PC-9 (cell line): ENCODE results near the gene SIRT2. TPM values are rescaled to one million over a fixed set of nuclear protein-coding genes. Genes with fewer than 3 reads are reported as not detected.

ENCODE experiments used
- BruUV-seq: library from RNA; stranded (reverse); fragments of 400-500 nt; replicated peaks from 2 replicates; lab custom pipeline; 2021; lab: Mats Ljungman, UMichigan
- CTCF ChIA-PET: fragments of 300-600 bp; sonication (Branson Sonifier 250); formaldehyde crosslinking; loops from one replicate; lab custom pipeline; 2022; ENCODE audit warnings: antibody characterized with exemption; lab: Charles Lee
- POLR2A ChIA-PET: fragments of 300-600 bp; sonication (Branson Sonifier 250); formaldehyde crosslinking; loops from one replicate; lab custom pipeline; 2022; ENCODE audit warnings: antibody characterized with exemption; ENCODE audit not compliant: unreplicated experiment; lab: Charles Lee
- DNase-seq, 2 experiments: peaks; one replicate each; pipeline versions ENCODE4 v3.0.0 to v3.0.0-alpha.2; 2015 to 2022; ENCODE audit warnings: mixed read lengths in 1 of 2
- H2AFZ ChIP-seq: fragments of 200-600 bp; sonication (generic); 2 replicates; pipeline ENCODE4 v1.8.1; 2017; ENCODE audit warnings: antibody characterized with exemption
- H3F3A ChIP-seq: fragments of 200-600 bp; sonication (generic); 2 replicates; pipeline ENCODE4 v1.8.1; 2017; ENCODE audit warnings: antibody characterized with exemption, mild to moderate bottlenecking, low read depth; ENCODE audit not compliant: insufficient read depth
- H3K27ac ChIP-seq: fragments of 200-600 bp; sonication (generic); 2 replicates; pipeline ENCODE4 v1.6.1; 2016; ENCODE audit warnings: mixed run types
- H3K27me3 ChIP-seq: fragments of 200-600 bp; sonication (generic); 2 replicates; pipeline ENCODE4 v1.6.1; 2016; ENCODE audit warnings: low read depth, mixed run types; ENCODE audit not compliant: insufficient read depth
- H3K36me3 ChIP-seq: fragments of 200-600 bp; sonication (generic); 2 replicates; pipeline ENCODE4 v1.6.1; 2016; ENCODE audit warnings: low read depth, mixed run types
- H3K4me1 ChIP-seq: fragments of 200-600 bp; sonication (generic); replicated peaks from 2 replicates; pipeline ENCODE4 v1.6.1; 2016; ENCODE audit warnings: mixed run types; ENCODE audit not compliant: insufficient read depth
- H3K4me2 ChIP-seq: fragments of 200-600 bp; sonication (generic); 2 replicates; pipeline ENCODE4 v1.6.1; 2017; ENCODE audit warnings: mixed run types
- H3K4me3 ChIP-seq: fragments of 200-600 bp; sonication (generic); 2 replicates; pipeline ENCODE4 v1.6.1; 2016; ENCODE audit warnings: mixed run types
- H3K79me2 ChIP-seq: fragments of 200-600 bp; sonication (generic); 2 replicates; pipeline ENCODE4 v1.6.1; 2017; ENCODE audit warnings: low read depth, mixed run types
- H3K9me2 ChIP-seq: fragments of 200-600 bp; sonication (generic); 2 replicates; pipeline ENCODE4 v1.8.1; 2017; ENCODE audit warnings: mild to moderate bottlenecking; ENCODE audit not compliant: insufficient read depth
- H3K9me3 ChIP-seq: fragments of 200-600 bp; sonication (generic); 2 replicates; pipeline ENCODE4 v1.8.1; 2016; ENCODE audit warnings: low read depth; ENCODE audit not compliant: insufficient read depth
- H4K20me1 ChIP-seq: fragments of 200-600 bp; sonication (generic); 2 replicates; pipeline ENCODE4 v1.8.1; 2017; ENCODE audit not compliant: insufficient read depth
- CTCF ChIP-seq: fragments of 200-600 bp; sonication (generic); conservative IDR thresholded peaks from 2 replicates; pipeline ENCODE4 v1.6.1; 2017; ENCODE audit warnings: mixed run types, antibody characterized with exemption, mild to moderate bottlenecking, moderate library complexity
- EZH2 ChIP-seq: fragments of 200-600 bp; sonication (generic); IDR thresholded peaks from 2 replicates; pipeline ENCODE4 v1.8.0; 2017; ENCODE audit warnings: antibody characterized with exemption, low read depth
- intact Hi-C: fragments of 100-400 bp; cut with micrococcal nuclease; formaldehyde crosslinking; loops from one replicate; pipeline ENCODE4 v1.10.0; 2022; ENCODE audit not compliant: unreplicated experiment
- total RNA-seq: library from RNA; stranded (reverse); gene quantifications from 2 replicates; pipeline ENCODE4 v1.2.3, GENCODE V29; 2021

The SIRT2 gene
- total RNA-seq, 1 experiment from 2014 or later, result 32.9 TPM

- peak; percentile 83 to 95 for DNase-seq
- peaks cover 60% of the 10 kb centered on the region for H3K79me2 ChIP-seq
- peaks cover 35% of the 10 kb centered on the region for H3K4me1 ChIP-seq
- no peaks in the 10 kb centered on the region for H3K27me3 ChIP-seq
- POLR2A ChIA-PET, result interaction anchor here (0.5 to 0.7 kb wide), 7 partner anchors 50 to 434 kb away, joined by 3 to 25 read pairs (median 4); partner anchors contain the start of gene ACTN4
- H4K20me1 ChIP-seq, result peaks cover 46% of the 10 kb centered on the region
- peak overlapping the region; percentile 93 for H3K27ac ChIP-seq
- H3F3A ChIP-seq, result peaks cover 63% of the 10 kb centered on the region
- H3K9me2 ChIP-seq, result no peaks in the 10 kb centered on the region
- BruUV-seq, result no TSS peak
- H3K4me2 ChIP-seq, result peak overlapping the region; percentile 97
- peak overlapping the region; percentile 79 for H3K4me3 ChIP-seq
- H3K9me3 ChIP-seq, result no peaks in the 10 kb centered on the region
- intact Hi-C loops, result no loop called here
- no peak overlapping the region for H2AFZ ChIP-seq
- CTCF ChIA-PET, result interaction anchor here (0.7 to 0.9 kb wide), 4 partner anchors 39 to 215 kb away, joined by 3 to 9 read pairs (median 6); partner anchors contain the start of genes MRPS12 and SARS2
- no peak for TF ChIP-seq EZH2
- TF ChIP-seq CTCF, result no peak
- peaks cover 29% of the 10 kb centered on the region for H3K36me3 ChIP-seq
Observed at GRCh38 chr19:38849147-38849859, 50.1 kb downstream of the SIRT2 start.

- Histone ChIP-seq H3K79me2 (peaks cover 67% of the 10 kb centered on the region), H3F3A (peaks cover 71% of the 10 kb centered on the region), H2AFZ (no peak overlapping the region), H4K20me1 (peaks cover 54% of the 10 kb centered on the region), H3K4me1 (peaks cover 31% of the 10 kb centered on the region), H3K4me2 (peak overlapping the region; percentile 97), H3K27ac (peak overlapping the region; percentile 93), H3K9me2 (no peaks in the 10 kb centered on the region), H3K27me3 (no peaks in the 10 kb centered on the region), H3K4me3 (peak overlapping the region; percentile 79), H3K36me3 (peaks cover 37% of the 10 kb centered on the region), H3K9me3 (no peaks in the 10 kb centered on the region)
- POLR2A ChIA-PET, result interaction anchor here (0.5 to 0.8 kb wide), 5 partner anchors 49 to 309 kb away, joined by 3 to 25 read pairs (median 4); partner anchors contain the start of gene ACTN4
- CTCF ChIA-PET, result interaction anchor here (0.9 kb wide), 2 partner anchors 81 to 82 kb away, joined by 3 to 9 read pairs; partner anchors contain the start of genes MRPS12 and SARS2
- no peak for DNase-seq
- TSS peak; percentile 38 for BruUV-seq
- intact Hi-C loops, result no loop called here
- TF ChIP-seq EZH2 (no peak), CTCF (no peak)
Observed at GRCh38 chr19:38848299-38849146, 50.9 kb downstream of the SIRT2 start.

- no peak for DNase-seq
- Histone ChIP-seq H3F3A (peaks cover 80% of the 10 kb centered on the region), H3K36me3 (peaks cover 58% of the 10 kb centered on the region), H3K4me2 (no peak overlapping the region), H3K27ac (no peak overlapping the region), H3K4me1 (peaks cover 27% of the 10 kb centered on the region), H3K9me2 (no peaks in the 10 kb centered on the region), H3K9me3 (no peaks in the 10 kb centered on the region), H3K79me2 (peaks cover 78% of the 10 kb centered on the region), H3K4me3 (no peak overlapping the region), H4K20me1 (peaks cover 69% of the 10 kb centered on the region), H3K27me3 (no peaks in the 10 kb centered on the region), H2AFZ (no peak overlapping the region)
- POLR2A ChIA-PET, result no interaction called here
- CTCF ChIA-PET, result no interaction called here
- intact Hi-C loops, result no loop called here
- no TSS peak for BruUV-seq
- TF ChIP-seq EZH2 (no peak), CTCF (no peak)
Observed at GRCh38 chr19:38846097-38846496, 53.3 kb downstream of the SIRT2 start.
